ENCODE measurements around the gene OTOF. TPM values are rescaled to one million over a fixed set of nuclear protein-coding genes. Genes with fewer than 3 reads are reported as not detected.

OTOF gene
- total RNA-seq, 1 donor from 2014 or later: 0.15 TPM

- DNase-seq (ENCODE audit: low read depth): no peak
Measured at GRCh38 chr2:26500406-26500805, 22.5 kb upstream of the OTOF start.

GRCh38 chr2:26495705-26496297 is 17.9 kb upstream of the OTOF start:
- DNase-seq (ENCODE audit: low read depth): peak; percentile 97

GRCh38 chr2:26494891-26495290 is 17.0 kb upstream of the OTOF start:
- no peak for DNase-seq (ENCODE audit: low read depth)

DNA sequence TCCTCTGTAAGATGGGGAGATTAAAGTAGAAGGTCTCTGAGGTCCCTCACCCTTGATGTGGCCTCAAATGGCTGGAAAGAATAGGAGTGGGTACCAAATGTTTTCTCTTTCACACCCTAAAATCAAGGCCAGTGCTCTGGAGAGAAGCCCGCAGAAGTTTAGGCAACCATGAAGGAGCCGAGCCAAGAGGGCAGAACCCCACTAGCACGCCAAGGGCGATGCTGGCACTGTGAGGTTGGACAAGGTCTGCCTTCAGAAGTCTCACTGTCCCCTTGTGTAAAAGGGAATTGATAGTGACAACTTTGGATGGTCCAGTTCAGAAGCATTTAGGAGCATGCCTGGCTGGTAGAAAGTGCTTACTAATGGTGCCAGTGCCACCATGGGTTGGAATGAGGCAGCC is 16.3 kb upstream of the OTOF start:
- DNase-seq (ENCODE audit: low read depth): no peak

- no peak for DNase-seq (ENCODE audit: low read depth)
Measured at GRCh38 chr2:26493566-26493965, 15.6 kb upstream of the OTOF start.

DNA sequence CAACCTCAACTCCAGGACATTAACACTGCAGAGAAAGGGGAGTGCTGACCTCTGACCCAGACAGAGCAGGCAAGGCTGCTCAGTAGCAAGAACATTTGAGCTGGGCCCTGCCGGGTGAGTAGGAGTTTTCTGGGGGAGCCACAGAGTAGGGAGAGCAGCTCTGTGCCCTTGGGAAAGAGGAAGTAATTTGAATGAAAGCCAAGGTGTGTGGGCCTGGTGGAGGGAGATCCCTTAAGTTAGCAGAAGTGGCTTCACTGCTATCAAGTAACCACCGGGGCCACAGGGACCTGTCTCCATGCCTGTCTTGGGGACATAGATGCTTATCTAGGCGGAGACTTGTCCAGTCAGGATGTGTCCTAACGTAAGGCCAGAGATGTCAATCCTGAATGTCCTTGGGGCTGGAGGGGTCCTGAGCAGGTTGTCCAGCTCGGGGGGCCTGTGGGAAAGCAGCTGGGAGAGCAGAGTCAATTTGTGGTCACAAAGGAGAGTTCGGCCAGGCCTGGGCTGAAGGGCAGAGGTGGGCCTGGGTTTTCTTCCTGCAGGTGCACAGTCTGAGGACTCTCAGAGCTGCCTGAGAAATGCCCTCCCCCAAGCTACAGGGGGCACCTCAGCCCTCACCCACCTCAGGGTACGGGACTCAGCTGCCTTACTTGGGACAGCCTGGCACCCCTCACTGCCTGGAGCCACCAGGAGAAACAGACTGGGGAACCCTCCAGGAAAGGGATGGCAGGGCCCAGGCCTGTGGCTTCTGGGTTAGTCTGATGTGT is 15.0 kb upstream of the OTOF start:
- no peak for DNase-seq (ENCODE audit: low read depth)

GRCh38 chr2:26491563-26492167 is 13.7 kb upstream of the OTOF start:
- DNase-seq (ENCODE audit: low read depth): peak; percentile 10

DNA sequence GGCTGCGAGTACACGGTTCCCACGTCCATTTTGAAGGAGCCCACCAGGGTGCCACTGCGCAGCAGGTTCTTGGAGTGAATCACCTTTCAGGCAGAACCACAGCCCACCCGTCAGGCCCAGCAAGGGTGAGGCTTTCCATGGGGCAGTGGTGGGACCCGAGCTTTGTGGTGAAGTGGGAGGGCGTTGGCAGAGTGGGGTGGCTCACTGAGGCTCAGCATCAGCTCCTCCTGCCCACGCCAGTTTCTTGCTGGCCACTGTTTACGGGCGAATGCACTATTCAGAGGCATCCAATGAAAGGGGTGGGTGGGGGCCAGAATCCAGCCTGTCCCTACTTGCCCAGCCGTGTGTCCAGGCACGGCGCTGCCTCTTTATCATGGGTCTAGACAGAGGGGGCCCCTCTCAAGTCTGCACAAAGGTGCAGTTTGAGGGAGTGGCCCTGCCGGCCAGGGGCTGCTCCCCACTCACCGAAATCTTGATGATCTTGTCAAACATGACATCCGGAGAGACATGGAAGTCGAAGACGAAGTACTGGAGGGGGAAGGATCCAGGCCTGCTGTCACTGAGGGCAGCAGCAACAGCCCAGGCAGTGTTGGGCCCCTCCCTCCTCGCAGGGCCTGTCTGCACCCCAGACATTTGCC is 11.4 kb upstream of the OTOF start:
- DNase-seq (ENCODE audit: low read depth): no peak

DNA sequence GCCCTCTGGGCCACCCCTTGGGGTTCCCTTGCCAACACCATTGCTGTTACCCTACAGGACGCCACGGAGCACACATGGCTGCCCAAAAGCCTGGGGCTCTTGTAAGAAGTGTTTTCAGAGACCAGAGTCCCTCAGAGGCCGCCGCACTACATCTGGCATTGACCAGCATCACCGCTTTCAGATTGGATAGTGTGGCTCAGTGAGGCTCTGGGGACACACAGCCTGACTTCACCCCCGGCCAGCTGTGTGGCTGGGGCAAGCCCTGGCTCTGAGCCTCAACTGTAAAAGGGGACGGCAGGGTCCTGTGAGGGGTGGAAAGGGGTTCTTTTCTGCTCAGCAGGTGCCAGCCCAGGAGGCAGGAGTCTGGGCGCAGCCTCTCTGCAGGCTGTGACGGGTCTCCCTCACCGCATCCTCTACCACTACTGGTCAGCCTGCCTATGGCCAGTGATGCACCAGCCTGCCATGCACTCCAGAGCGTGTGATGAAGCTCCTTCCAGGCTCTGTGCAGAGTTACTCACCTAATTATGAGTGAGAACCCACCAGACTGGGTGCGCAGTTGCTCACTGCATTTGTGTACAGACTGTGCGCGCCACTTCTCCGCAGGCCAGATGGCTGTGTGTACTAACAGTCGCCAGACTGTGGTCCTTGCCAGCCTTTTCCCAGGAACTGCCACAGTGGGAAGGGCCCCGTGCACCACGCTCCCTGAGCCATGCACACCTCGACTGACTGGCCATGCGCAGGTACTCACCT is 10.7 kb upstream of the OTOF start:
- no peak for DNase-seq (ENCODE audit: low read depth)

DNA sequence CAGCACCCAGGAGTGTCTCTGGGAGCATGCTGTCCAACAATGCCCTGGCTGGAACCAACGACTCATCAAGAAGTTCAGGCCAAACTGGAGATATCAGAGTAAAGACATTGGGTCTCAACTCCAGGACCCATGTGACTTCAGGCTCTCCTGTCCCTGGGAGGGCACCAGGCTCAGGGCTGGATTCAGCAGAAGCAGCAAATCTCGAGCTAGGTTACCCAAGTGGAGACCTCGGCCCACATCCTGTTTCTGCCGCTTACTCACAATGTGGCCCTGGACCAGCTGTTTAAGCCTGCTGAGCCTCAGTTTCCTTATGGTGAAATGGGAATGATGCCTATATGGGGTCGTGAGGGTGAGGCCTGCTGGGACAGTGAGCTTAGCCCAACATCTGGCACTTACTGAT is 9.3 kb upstream of the OTOF start:
- DNase-seq (ENCODE audit: low read depth): no peak

DNA sequence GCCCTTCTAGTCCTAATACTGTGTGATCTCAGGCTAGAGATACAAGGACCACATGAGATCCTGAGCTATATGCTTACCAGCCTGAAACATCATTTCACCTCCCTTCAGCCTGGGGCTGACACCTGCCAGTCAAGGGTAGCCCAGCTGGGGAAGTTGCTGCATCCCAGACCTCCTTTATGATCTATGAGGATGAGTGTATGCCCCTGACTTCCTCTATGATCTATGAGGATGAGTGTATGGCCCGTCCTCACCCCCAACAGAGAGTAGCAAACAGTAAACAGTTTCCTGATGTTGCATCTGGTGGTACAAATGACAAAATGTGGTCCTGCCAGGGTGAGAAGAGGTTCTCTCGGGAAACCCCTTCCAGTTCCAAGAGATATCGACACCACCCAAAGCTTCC is 8.9 kb upstream of the OTOF start:
- no peak for DNase-seq (ENCODE audit: low read depth)

GRCh38 chr2:26485725-26486418 is 7.9 kb upstream of the OTOF start:
- no peak for DNase-seq (ENCODE audit: low read depth)

GRCh38 chr2:26485099-26485498 is 7.2 kb upstream of the OTOF start:
- no peak for DNase-seq (ENCODE audit: low read depth)

DNA sequence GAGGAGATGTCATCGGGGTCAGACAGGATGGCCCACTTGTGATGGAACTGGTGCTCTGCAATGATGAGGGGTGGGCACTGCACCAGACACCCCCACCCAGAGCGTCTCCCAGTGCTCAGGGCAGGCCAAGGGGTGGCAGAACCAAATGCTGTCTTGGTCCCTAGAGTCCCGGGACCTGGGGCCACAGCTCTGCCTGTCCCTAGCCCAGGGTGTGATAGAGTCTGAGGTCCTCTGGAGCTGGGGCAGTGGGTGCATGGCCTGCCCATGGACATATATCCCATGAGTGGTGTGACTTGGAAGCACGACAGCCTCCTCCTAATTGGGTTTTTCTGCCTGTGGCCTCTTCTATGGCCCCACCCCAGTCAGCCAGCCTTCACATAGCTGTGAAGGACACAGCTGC is 6.7 kb upstream of the OTOF start:
- DNase-seq (ENCODE audit: low read depth): no peak

- DNase-seq (ENCODE audit: low read depth): no peak
Measured at GRCh38 chr2:26483957-26484565, 6.1 kb upstream of the OTOF start.

DNA sequence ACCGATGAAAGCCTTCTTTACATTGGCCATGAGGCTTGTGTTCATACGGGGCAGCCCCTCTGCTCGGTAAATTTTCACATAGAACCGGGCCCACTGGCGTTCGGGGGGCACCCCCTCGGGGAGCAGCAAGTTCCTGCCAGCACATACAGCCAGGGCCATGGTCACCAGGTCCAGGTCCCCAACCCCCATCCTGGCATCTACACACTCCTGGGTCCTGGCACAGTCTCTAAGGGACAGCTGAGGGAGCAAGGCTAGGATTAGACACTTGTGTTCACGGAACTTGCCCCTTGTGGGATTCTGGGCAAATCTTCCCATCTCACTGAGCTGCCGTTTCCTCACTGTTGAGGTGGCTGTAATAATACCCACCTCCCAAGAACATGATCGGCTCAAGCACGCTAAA is 5.6 kb upstream of the OTOF start:
- no peak for DNase-seq (ENCODE audit: low read depth)

GRCh38 chr2:26483027-26483326 is 5.1 kb upstream of the OTOF start:
- no peak for DNase-seq (ENCODE audit: low read depth)

DNA sequence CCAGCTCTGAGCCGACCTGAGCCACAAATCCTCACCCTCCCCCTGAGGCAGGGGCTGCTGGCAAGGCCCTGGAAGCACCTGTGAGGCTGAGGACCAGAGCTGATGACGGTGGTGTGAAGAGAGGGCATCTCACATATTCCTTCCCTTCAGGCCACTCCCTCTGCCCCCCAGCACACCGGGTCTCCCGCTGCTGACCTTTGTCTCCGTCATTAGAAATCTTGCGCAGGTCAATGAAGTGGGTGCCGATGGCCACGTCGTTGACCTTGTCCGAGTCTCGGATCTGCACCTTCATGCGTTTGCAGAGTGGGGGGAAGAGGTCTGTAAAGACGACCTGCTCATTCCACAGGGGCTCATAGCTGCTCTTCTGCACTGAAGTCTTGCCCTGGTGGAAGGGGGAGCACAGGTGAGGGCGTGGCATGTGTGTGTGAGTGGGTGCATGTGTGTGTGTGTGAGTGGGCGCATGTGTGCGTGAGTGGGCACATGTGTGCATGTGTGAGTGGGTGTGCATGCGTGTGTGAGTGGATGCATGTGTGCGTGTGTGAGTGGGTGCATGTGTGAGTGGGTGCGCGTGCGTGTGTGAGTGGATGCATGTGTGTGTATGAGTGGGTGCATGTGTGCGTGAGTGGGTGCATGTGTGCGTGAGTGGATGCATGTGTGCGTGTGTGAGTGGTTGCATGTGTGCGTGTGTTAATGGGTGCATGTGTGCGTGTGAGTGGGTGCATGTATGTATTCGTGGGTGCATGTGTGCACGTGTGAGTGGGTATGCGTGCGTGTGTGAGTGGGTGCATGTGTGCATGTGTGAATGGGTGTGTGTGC is 4.5 kb upstream of the OTOF start:
- DNase-seq (ENCODE audit: low read depth): no peak

- DNase-seq (ENCODE audit: low read depth): no peak
Measured at GRCh38 chr2:26481706-26482105, 3.8 kb upstream of the OTOF start.
